Endodermal cell (in vitro differentiated cells): ENCODE results near the gene PLAC8. TPM values are rescaled to one million over a fixed set of nuclear protein-coding genes. Genes with fewer than 3 reads are reported as not detected.

Experiments
- DNase-seq: peaks from one replicate; pipeline ENCODE4 v3.0.0-alpha.2; 2017
- H3K27ac ChIP-seq: 2 replicates; pipeline ENCODE4 v1.5.1; 2013; ENCODE audit warnings: mild to moderate bottlenecking, low read depth, low read length, moderate library complexity
- H3K27me3 ChIP-seq: 2 replicates; pipeline ENCODE4 v1.6.1; 2013; ENCODE audit warnings: mild to moderate bottlenecking, low read length, moderate library complexity; ENCODE audit not compliant: insufficient read depth, control insufficient read depth, poor library complexity, severe bottlenecking
- H3K36me3 ChIP-seq: 2 replicates; pipeline ENCODE4 v1.7.0; 2013; ENCODE audit warnings: mild to moderate bottlenecking, low read length, moderate library complexity; ENCODE audit not compliant: control insufficient read depth, insufficient read depth
- H3K4me1 ChIP-seq: one replicate; pipeline ENCODE4 v1.7.0; 2013; ENCODE audit warnings: low read length; ENCODE audit not compliant: control insufficient read depth, insufficient read depth
- H3K4me3 ChIP-seq: 2 replicates; pipeline ENCODE4 v1.5.1; 2013; ENCODE audit warnings: mild to moderate bottlenecking, low read length, moderate library complexity
- H3K9ac ChIP-seq: 2 replicates; pipeline ENCODE4 v1.6.1; 2013; ENCODE audit warnings: mild to moderate bottlenecking, low read length, moderate library complexity; ENCODE audit not compliant: poor library complexity, severe bottlenecking; ENCODE audit errors: extremely low read depth
- H3K9me3 ChIP-seq: 2 replicates; pipeline ENCODE4 v1.6.1; 2013; ENCODE audit warnings: mild to moderate bottlenecking, low read length, moderate library complexity; ENCODE audit not compliant: control insufficient read depth
- H3K27ac Mint-ChIP-seq: 2 replicates; pipeline ENCODE4 v1.8.0; 2020; ENCODE audit warnings: mixed read lengths
- H3K27me3 Mint-ChIP-seq: 2 replicates; pipeline ENCODE4 v1.8.0; 2021; ENCODE audit warnings: mild to moderate bottlenecking, mixed read lengths; ENCODE audit not compliant: insufficient read depth
- H3K36me3 Mint-ChIP-seq: 2 replicates; pipeline ENCODE4 v1.8.0; 2020; ENCODE audit warnings: low read depth, mixed read lengths
- H3K4me1 Mint-ChIP-seq: 2 replicates; pipeline ENCODE4 v1.8.0; 2020; ENCODE audit warnings: mixed read lengths
- H3K4me3 Mint-ChIP-seq: 2 replicates; pipeline ENCODE4 v1.8.0; 2020; ENCODE audit warnings: mild to moderate bottlenecking, moderate library complexity, mixed read lengths
- H3K9me3 Mint-ChIP-seq: 2 replicates; pipeline ENCODE4 v1.8.0; 2020; ENCODE audit warnings: mild to moderate bottlenecking, mixed read lengths
- CTCF ChIP-seq: fragments of 200-600 bp; sonication (generic); conservative IDR thresholded peaks from 2 replicates; pipeline ENCODE4 v1.5.0; 2021; ENCODE audit warnings: antibody characterized with exemption, mild to moderate bottlenecking
- WGBS, 2 experiments: methylation state at CpG; one replicate each; pipeline versions ENCODE4 v1.1.5 to v1.1.7; 2013; ENCODE audit warnings: missing lambda C conversion rate in 2 of 2, mixed read lengths in 1 of 2; ENCODE audit not compliant: insufficient coverage in 1 of 2, insufficient read length in 1 of 2; 5-methylcytosine and 5-hydroxymethylcytosine counted together
- total RNA-seq, 2 donors: library from RNA; stranded (reverse); fragmentation: NEBNext Ultra II Directional in 1 of 2; extraction: Animal tissue kit (Norgen Biotek cat#: 25700) in 1 of 2; gene quantifications; 2 replicates in 1 of 2; 3 replicates in 1 of 2; pipeline ENCODE4 v1.2.1, GENCODE V29; 2021

Gene PLAC8
- total RNA-seq, 2 donors from 2014 or later, result 1.8 to 2.6 TPM

GRCh38 chr4:83128240-83128929 lies 13.9 kb upstream of the PLAC8 start:
- Histone ChIP-seq H3K9me3 (no peaks in the 10 kb centered on the region), H3K27ac (no peak overlapping the region), H3K36me3 (no peaks in the 10 kb centered on the region), H3K27me3 (no peaks in the 10 kb centered on the region), H3K4me3 (no peak overlapping the region), H3K4me1 (no peaks in the 10 kb centered on the region), H3K9ac (no peak overlapping the region)
- no peaks in the 10 kb centered on the region for H3K36me3 Mint-ChIP-seq
- WGBS, 2 experiments, result 88 to 98% methylated on average over 3 to 5 of the region's 5 CpGs
- H3K4me3 Mint-ChIP-seq, result no peak overlapping the region
- H3K27me3 Mint-ChIP-seq, result no peaks in the 10 kb centered on the region
- H3K9me3 Mint-ChIP-seq, result peaks cover 30% of the 10 kb centered on the region
- DNase-seq, result no peak
- TF ChIP-seq CTCF, result no peak
- no peaks in the 10 kb centered on the region for H3K4me1 Mint-ChIP-seq
- H3K27ac Mint-ChIP-seq, result no peak overlapping the region

GRCh38 chr4:83125738-83126141 lies 11.2 kb upstream of the PLAC8 start:
- Histone ChIP-seq H3K27me3 (no peaks in the 10 kb centered on the region), H3K9me3 (peaks cover 11% of the 10 kb centered on the region), H3K9ac (no peak overlapping the region), H3K4me3 (no peak overlapping the region), H3K27ac (no peak overlapping the region), H3K4me1 (no peaks in the 10 kb centered on the region), H3K36me3 (no peaks in the 10 kb centered on the region)
- no peak for DNase-seq
- WGBS, 2 experiments, result 91 to 95% methylated on average over 9 of the region's 9 CpGs
- no peaks in the 10 kb centered on the region for H3K27me3 Mint-ChIP-seq
- no peaks in the 10 kb centered on the region for H3K36me3 Mint-ChIP-seq
- no peaks in the 10 kb centered on the region for H3K4me1 Mint-ChIP-seq
- H3K27ac Mint-ChIP-seq, result no peak overlapping the region
- TF ChIP-seq CTCF, result no peak
- no peak overlapping the region for H3K4me3 Mint-ChIP-seq
- peaks cover 44% of the 10 kb centered on the region for H3K9me3 Mint-ChIP-seq

- no peak overlapping the region for H3K4me3 Mint-ChIP-seq
- H3K36me3 Mint-ChIP-seq, result no peaks in the 10 kb centered on the region
- WGBS, 2 experiments, result 82 to 98% methylated on average over 6 to 9 of the region's 10 CpGs
Measured at GRCh38 chr4:83124111-83124780, 9.7 kb upstream of the PLAC8 start.

More at GRCh38 chr4:83124111-83124780, 9.7 kb upstream of the PLAC8 start:
- Mint-ChIP-seq H3K27me3 (no peaks in the 10 kb centered on the region), H3K9me3 (peaks cover 39% of the 10 kb centered on the region), H3K27ac (no peak overlapping the region), H3K4me1 (no peaks in the 10 kb centered on the region)
- Histone ChIP-seq H3K9me3 (peaks cover 11% of the 10 kb centered on the region), H3K4me1 (no peaks in the 10 kb centered on the region), H3K27ac (no peak overlapping the region), H3K4me3 (no peak overlapping the region), H3K36me3 (no peaks in the 10 kb centered on the region), H3K9ac (no peak overlapping the region), H3K27me3 (no peaks in the 10 kb centered on the region)
- DNase-seq, result no peak
- no peak for TF ChIP-seq CTCF
